Measurements from ENCODE around the gene CDK13.

The CDK13 gene

DNA sequence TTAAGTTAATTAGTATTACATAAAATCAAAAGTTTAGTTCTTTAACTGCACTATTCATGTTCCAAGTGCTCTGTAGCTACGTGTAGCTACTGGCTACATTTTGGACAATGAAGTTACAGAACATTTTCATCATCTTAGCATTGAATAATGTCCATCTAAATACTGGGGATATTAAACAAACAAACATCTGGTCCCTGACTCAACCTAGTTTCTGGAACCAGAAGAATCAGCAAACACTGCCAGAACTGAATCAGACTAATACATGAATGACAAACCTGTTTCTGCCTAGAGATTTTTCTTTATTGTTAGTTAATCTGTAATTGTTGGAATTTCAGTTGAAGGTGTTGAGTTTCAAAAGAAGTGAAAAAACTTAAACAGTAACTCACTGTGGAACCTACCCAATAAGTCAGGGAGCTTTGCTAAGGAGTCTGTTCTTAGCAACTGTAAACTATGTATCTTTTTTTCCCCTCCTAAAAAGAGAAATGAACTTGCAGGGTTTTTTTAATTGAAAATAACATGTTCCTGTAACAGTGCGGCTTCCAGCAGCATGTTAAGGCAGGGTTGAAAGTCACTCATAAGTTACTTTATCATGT is 58.3 kb downstream of the CDK13 start:
- no peak overlapping the region for H3K4me3 ChIP-seq (replicated peaks; ENCODE audit: insufficient read depth, low read length)
- no peak for DNase-seq (ENCODE audit: low read depth in 1 of 2, low spot score in 1 of 2)
- H3K27me3 ChIP-seq (ENCODE audit: insufficient read depth, poor library complexity, severe bottlenecking), result no peaks in the 10 kb centered on the region
- TF ChIP-seq GABPA (IDR thresholded peaks at IDR 0.05; ENCODE audit: low read depth), result no peak
- TF ChIP-seq POLR2AphosphoS5 (IDR thresholded peaks at IDR 0.05; ENCODE audit: low read depth), result no peak
- TF ChIP-seq, protein P1, sequence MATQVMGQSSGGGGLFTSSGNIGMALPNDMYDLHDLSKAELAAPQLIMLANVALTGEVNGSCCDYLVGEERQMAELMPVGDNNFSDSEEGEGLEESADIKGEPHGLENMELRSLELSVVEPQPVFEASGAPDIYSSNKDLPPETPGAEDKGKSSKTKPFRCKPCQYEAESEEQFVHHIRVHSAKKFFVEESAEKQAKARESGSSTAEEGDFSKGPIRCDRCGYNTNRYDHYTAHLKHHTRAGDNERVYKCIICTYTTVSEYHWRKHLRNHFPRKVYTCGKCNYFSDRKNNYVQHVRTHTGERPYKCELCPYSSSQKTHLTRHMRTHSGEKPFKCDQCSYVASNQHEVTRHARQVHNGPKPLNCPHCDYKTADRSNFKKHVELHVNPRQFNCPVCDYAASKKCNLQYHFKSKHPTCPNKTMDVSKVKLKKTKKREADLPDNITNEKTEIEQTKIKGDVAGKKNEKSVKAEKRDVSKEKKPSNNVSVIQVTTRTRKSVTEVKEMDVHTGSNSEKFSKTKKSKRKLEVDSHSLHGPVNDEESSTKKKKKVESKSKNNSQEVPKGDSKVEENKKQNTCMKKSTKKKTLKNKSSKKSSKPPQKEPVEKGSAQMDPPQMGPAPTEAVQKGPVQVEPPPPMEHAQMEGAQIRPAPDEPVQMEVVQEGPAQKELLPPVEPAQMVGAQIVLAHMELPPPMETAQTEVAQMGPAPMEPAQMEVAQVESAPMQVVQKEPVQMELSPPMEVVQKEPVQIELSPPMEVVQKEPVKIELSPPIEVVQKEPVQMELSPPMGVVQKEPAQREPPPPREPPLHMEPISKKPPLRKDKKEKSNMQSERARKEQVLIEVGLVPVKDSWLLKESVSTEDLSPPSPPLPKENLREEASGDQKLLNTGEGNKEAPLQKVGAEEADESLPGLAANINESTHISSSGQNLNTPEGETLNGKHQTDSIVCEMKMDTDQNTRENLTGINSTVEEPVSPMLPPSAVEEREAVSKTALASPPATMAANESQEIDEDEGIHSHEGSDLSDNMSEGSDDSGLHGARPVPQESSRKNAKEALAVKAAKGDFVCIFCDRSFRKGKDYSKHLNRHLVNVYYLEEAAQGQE (IDR thresholded peaks at IDR 0.05; ENCODE audit: insufficient replicate concordance, low read depth), result no peak
- TF ChIP-seq, protein P2, sequence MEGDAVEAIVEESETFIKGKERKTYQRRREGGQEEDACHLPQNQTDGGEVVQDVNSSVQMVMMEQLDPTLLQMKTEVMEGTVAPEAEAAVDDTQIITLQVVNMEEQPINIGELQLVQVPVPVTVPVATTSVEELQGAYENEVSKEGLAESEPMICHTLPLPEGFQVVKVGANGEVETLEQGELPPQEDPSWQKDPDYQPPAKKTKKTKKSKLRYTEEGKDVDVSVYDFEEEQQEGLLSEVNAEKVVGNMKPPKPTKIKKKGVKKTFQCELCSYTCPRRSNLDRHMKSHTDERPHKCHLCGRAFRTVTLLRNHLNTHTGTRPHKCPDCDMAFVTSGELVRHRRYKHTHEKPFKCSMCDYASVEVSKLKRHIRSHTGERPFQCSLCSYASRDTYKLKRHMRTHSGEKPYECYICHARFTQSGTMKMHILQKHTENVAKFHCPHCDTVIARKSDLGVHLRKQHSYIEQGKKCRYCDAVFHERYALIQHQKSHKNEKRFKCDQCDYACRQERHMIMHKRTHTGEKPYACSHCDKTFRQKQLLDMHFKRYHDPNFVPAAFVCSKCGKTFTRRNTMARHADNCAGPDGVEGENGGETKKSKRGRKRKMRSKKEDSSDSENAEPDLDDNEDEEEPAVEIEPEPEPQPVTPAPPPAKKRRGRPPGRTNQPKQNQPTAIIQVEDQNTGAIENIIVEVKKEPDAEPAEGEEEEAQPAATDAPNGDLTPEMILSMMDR (IDR thresholded peaks at IDR 0.05; ENCODE audit: insufficient read depth, low read length), result no peak
- TF ChIP-seq SPI1 (IDR thresholded peaks at IDR 0.05; ENCODE audit: borderline replicate concordance, low read depth), result no peak
- no peak overlapping the region for H3K27ac ChIP-seq (replicated peaks)

DNA sequence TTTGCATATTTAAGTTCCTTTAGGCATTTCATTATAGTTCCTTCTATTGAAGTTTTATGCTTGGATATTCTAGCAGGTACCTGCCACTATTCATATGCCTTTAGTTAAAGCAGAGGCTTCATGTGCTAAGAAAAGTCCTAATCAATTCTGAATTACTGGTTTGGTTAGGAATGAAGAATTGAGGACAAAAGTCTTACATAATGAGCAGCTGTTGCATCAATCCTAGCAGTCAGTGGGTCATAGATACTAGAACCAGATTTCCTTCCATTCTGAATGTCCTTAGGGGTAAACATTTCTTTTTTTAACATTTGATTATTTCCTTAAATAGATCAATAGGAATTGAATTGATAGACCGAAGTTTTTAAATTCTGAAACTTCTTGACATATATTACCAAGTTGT is 59.2 kb downstream of the CDK13 start:
- TF ChIP-seq, protein P1 (IDR thresholded peaks at IDR 0.05; ENCODE audit: insufficient replicate concordance, low read depth), result no peak
- no peak for TF ChIP-seq GABPA (IDR thresholded peaks at IDR 0.05; ENCODE audit: low read depth)
- no peak for TF ChIP-seq POLR2AphosphoS5 (IDR thresholded peaks at IDR 0.05; ENCODE audit: low read depth)
- TF ChIP-seq, protein P2 (IDR thresholded peaks at IDR 0.05; ENCODE audit: insufficient read depth, low read length), result no peak
- TF ChIP-seq SPI1 (IDR thresholded peaks at IDR 0.05; ENCODE audit: borderline replicate concordance, low read depth), result no peak
- Histone ChIP-seq H3K27me3 (ENCODE audit: insufficient read depth, poor library complexity, severe bottlenecking) (no peaks in the 10 kb centered on the region), H3K27ac (replicated peaks) (no peak overlapping the region), H3K4me3 (replicated peaks; ENCODE audit: insufficient read depth, low read length) (no peak overlapping the region)
- DNase-seq (ENCODE audit: low read depth in 1 of 2, low spot score in 1 of 2), result no peak

DNA sequence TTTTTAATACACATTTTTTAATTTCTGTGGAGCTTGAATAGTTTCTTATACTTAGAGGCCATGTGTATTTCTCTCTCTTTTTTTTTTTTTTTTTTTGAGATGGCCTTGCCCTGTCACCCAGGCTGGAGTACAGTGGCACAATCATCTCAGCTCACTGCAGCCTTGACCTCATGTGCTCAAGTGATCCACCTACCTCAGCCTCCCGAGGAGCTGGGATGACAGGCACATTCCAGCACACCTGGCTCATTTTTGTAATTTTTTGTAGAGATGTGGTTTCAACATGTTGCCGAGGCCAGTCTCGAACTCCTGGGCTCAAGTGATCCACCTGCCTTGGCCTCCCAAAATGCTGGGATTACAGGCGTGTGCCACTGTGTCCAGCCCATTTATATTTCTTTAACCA is 64.3 kb downstream of the CDK13 start:
- Histone ChIP-seq H3K27me3 (ENCODE audit: insufficient read depth, poor library complexity, severe bottlenecking) (no peaks in the 10 kb centered on the region), H3K27ac (replicated peaks) (no peak overlapping the region), H3K4me3 (replicated peaks; ENCODE audit: insufficient read depth, low read length) (no peak overlapping the region)
- TF ChIP-seq, protein P2 (IDR thresholded peaks at IDR 0.05; ENCODE audit: insufficient read depth, low read length), result no peak
- TF ChIP-seq, protein P1 (IDR thresholded peaks at IDR 0.05; ENCODE audit: insufficient replicate concordance, low read depth), result no peak
- no peak for DNase-seq (ENCODE audit: low read depth in 1 of 2, low spot score in 1 of 2)

Measured in HL-60 (cell line).